HCT116 (cell line): Measurements from ENCODE around the gene NARF. TPM values are rescaled to one million over a fixed set of nuclear protein-coding genes. Genes with fewer than 3 reads are reported as not detected.

Experiments used
- ATAC-seq: fragments of 200-7000 bp; cut with Tn5 transposase; 2 replicates; pipeline ENCODE4 v1.9.1; 2020; ENCODE audit warnings: mild to moderate bottlenecking, moderate library complexity
- BruUV-seq: library from RNA; stranded (reverse); fragments of 400-500 nt; replicated peaks from 2 replicates; lab custom pipeline; 2021; lab: Mats Ljungman, UMichigan
- CTCF ChIA-PET: fragments of 300-600 bp; sonication (Branson Sonifier 250); formaldehyde crosslinking; loops from one replicate; lab custom pipeline; 2021; ENCODE audit warnings: antibody characterized with exemption; lab: Charles Lee
- POLR2A ChIA-PET: fragments of 300-600, 350-600 bp; sonication (Branson Sonifier 250); formaldehyde crosslinking; loops from one replicate; lab custom pipeline; 2021; ENCODE audit warnings: antibody characterized with exemption; lab: Charles Lee
- RAD21 ChIA-PET, 2 experiments: fragments of 300-600 bp; sonication (Branson Sonifier 250); formaldehyde crosslinking; loops; one replicate each; lab custom pipeline; 2023; ENCODE audit warnings: low total read pairs in 2 of 2; ENCODE audit not compliant: uncharacterized antibody in 2 of 2, unreplicated experiment in 2 of 2, low non-redundant PET in 1 of 2; lab: Charles Lee
- DNase-seq: peaks from one replicate; pipeline ENCODE4 v3.0.0-alpha.2; 2010; ENCODE audit warnings: low read depth, low spot score
- H2AFZ ChIP-seq: fragments of 200-600 bp; shearing (Covaris generic), sonication (generic); 2 replicates; pipeline ENCODE4 v1.6.1; 2017; ENCODE audit warnings: low read depth, mixed run types, mixed read lengths, antibody characterized with exemption, low read length; ENCODE audit not compliant: poor library complexity, severe bottlenecking
- H3K27ac ChIP-seq: 2 replicates; pipeline ENCODE4 v1.5.1; 2012; ENCODE audit warnings: low read depth, low read length
- H3K27me3 ChIP-seq: fragments of 200-600 bp; sonication (generic); 2 replicates; pipeline ENCODE4 v1.6.1; 2016; ENCODE audit warnings: mixed run types, low read length, mixed read lengths; ENCODE audit not compliant: insufficient read depth
- H3K36me3 ChIP-seq, 2 experiments: fragments of 200-500 bp in 1 of 2; fragments of 200-600 bp in 1 of 2; sonication (Bioruptor generic) in 1 of 2; sonication (generic) in 1 of 2; 2 replicates each; pipeline versions ENCODE4 v1.5.1 to v1.6.1; 2014 to 2016; ENCODE audit warnings: low read length in 2 of 2, inconsistent platforms in 1 of 2, mixed read lengths in 1 of 2, mixed run types in 1 of 2; ENCODE audit not compliant: insufficient read depth in 2 of 2, control insufficient read depth in 1 of 2
- H3K4me1 ChIP-seq, 2 experiments: fragments of 200-600 bp in 1 of 2; sonication (generic) in 1 of 2; 2 replicates each; pipeline versions ENCODE4 v1.5.1 to v1.6.1; 2012 to 2017; ENCODE audit warnings: low read length in 2 of 2, inconsistent platforms in 1 of 2, mild to moderate bottlenecking in 1 of 2, mixed read lengths in 1 of 2, mixed run types in 1 of 2, moderate library complexity in 1 of 2; ENCODE audit not compliant: insufficient read depth in 2 of 2, control insufficient read depth in 1 of 2
- H3K4me2 ChIP-seq: fragments of 200-600 bp; sonication (generic); 2 replicates; pipeline ENCODE4 v1.6.1; 2017; ENCODE audit warnings: mixed run types, low read length, mixed read lengths
- H3K4me3 ChIP-seq, 2 experiments: fragments of 200-600 bp in 1 of 2; sonication (generic) in 1 of 2; replicated peaks in 1 of 2; 2 replicates each; pipeline ENCODE4 v1.5.1; 2011 to 2016; ENCODE audit warnings: low read length in 2 of 2, control low read depth in 1 of 2, low read depth in 1 of 2, mild to moderate bottlenecking in 1 of 2, mixed read lengths in 1 of 2, mixed run types in 1 of 2
- H3K79me2 ChIP-seq: fragments of 200-600 bp; sonication (generic); 2 replicates; pipeline ENCODE4 v1.6.1; 2017; ENCODE audit warnings: mild to moderate bottlenecking, mixed run types, low read length, moderate library complexity, mixed read lengths; ENCODE audit not compliant: insufficient read depth
- H3K9ac ChIP-seq: fragments of 200-600 bp; sonication (generic); 2 replicates; pipeline ENCODE4 v1.6.1; 2016; ENCODE audit warnings: low read length, mixed read lengths
- H3K9me2 ChIP-seq: fragments of 200-600 bp; sonication (generic), shearing (Covaris generic); 2 replicates; pipeline ENCODE4 v1.6.1; 2017; ENCODE audit warnings: mixed run types, mild to moderate bottlenecking, moderate library complexity; ENCODE audit not compliant: insufficient read depth
- H3K9me3 ChIP-seq, 2 experiments: fragments of 200-500 bp in 1 of 2; fragments of 200-600 bp in 1 of 2; sonication (Bioruptor generic) in 1 of 2; sonication (generic) in 1 of 2; 2 replicates each; pipeline ENCODE4 v1.6.1; 2014 to 2017; ENCODE audit warnings: low read length in 2 of 2, mixed read lengths in 2 of 2, inconsistent platforms in 1 of 2, low read depth in 1 of 2, mild to moderate bottlenecking in 1 of 2, mixed run types in 1 of 2, moderate library complexity in 1 of 2; ENCODE audit not compliant: control insufficient read depth in 1 of 2, insufficient read depth in 1 of 2
- H4K20me1 ChIP-seq: fragments of 200-600 bp; sonication (generic), shearing (Covaris generic); 2 replicates; pipeline ENCODE4 v1.6.1; 2017; ENCODE audit warnings: mixed run types, mild to moderate bottlenecking, moderate library complexity; ENCODE audit not compliant: insufficient read depth
- CBX3 ChIP-seq: IDR thresholded peaks from 2 replicates; pipeline ENCODE4 v1.6.1; 2012; ENCODE audit warnings: low read depth
- CEBPB ChIP-seq: IDR thresholded peaks from 2 replicates; pipeline ENCODE4 v1.6.1; 2012; ENCODE audit warnings: low read depth
- EGR1 ChIP-seq: IDR thresholded peaks from 2 replicates; pipeline ENCODE4 v1.6.1; 2012; ENCODE audit warnings: low read depth
- ELF1 ChIP-seq: IDR thresholded peaks from 2 replicates; pipeline ENCODE4 v1.6.1; 2012; ENCODE audit warnings: low read depth, borderline replicate concordance
- EZH2 ChIP-seq: fragments of 200-600 bp; sonication (generic); IDR thresholded peaks from 2 replicates; pipeline ENCODE4 v1.6.1; 2017; ENCODE audit warnings: antibody characterized with exemption, mixed run types
- FOSL1 ChIP-seq: IDR thresholded peaks from 2 replicates; pipeline ENCODE4 v1.6.1; 2012; ENCODE audit warnings: low read depth
- POLR2A ChIP-seq: IDR thresholded peaks from 2 replicates; pipeline ENCODE4 v1.7.0; 2011; ENCODE audit warnings: borderline replicate concordance; ENCODE audit not compliant: insufficient read depth, insufficient read length; ENCODE audit errors: extremely low read depth
- POLR2AphosphoS5 ChIP-seq: IDR thresholded peaks from 2 replicates; pipeline ENCODE4 v1.6.1; 2011; ENCODE audit warnings: mild to moderate bottlenecking, low read depth, low read length, moderate library complexity
- RAD21 ChIP-seq: IDR thresholded peaks from 2 replicates; pipeline ENCODE4 v1.6.1; 2012; ENCODE audit warnings: low read depth, mild to moderate bottlenecking
- SRF ChIP-seq: IDR thresholded peaks from 2 replicates; pipeline ENCODE4 v1.6.1; 2012; ENCODE audit warnings: low read depth
- ZFX ChIP-seq: fragments of 450-650 bp; IDR thresholded peaks from 2 replicates; pipeline ENCODE4 v1.6.1; 2017
- ZNF274 ChIP-seq: fragments of 200-500 bp; sonication (Bioruptor generic); IDR thresholded peaks from 2 replicates; pipeline ENCODE4 v1.6.1; 2014; ENCODE audit warnings: mild to moderate bottlenecking, low read depth, low read length, inconsistent platforms
- intact Hi-C: fragments of 100-400 bp; cut with micrococcal nuclease; formaldehyde crosslinking; loops from 2 replicates; pipeline ENCODE4 v1.10.0; 2022
- total RNA-seq: library from RNA; stranded (reverse); gene quantifications from one replicate; pipeline ENCODE4 v1.2.1, GENCODE V29; 2021; ENCODE audit not compliant: unreplicated experiment
- TF ChIP-seq, protein P1 (sequence below): IDR thresholded peaks from 2 replicates; pipeline ENCODE4 v1.6.1; 2012

Gene NARF
- total RNA-seq, 1 experiment from 2014 or later = 91.8 TPM

GRCh38 chr17:82440469-82440981 lies 18.0 kb upstream of the NARF start:
- Histone ChIP-seq H3K4me2 (no peak overlapping the region), H3K9me3 (no peaks in the 10 kb centered on the region), H3K9ac (no peak overlapping the region), H3K36me3 (0 out of 4 replicates have a peak, but pooled peaks cover 0 to 12% of the 10 kb centered on the region in 2 experiments), H3K4me3 (no peak overlapping the region), H3K9me2 (no peaks in the 10 kb centered on the region), H3K79me2 (no peaks in the 10 kb centered on the region)
- ChIA-PET RAD21 (no interaction called here), CTCF (interaction anchor here (0.6 kb wide), 1 partner anchor 14 kb away, joined by 4 read pairs; no protein-coding TSS in a partner anchor)
- DNase-seq = no peak
- no peak for TF ChIP-seq ZFX
- no peak for TF ChIP-seq CEBPB
- TF ChIP-seq EZH2 = no peak
- TF ChIP-seq ELF1 = no peak
- TF ChIP-seq ZNF274 = no peak
- no peak for TF ChIP-seq EGR1
- TF ChIP-seq FOSL1 = no peak
- no peak for TF ChIP-seq POLR2A
- TF ChIP-seq RAD21 = no peak
- TF ChIP-seq, all 23 proteins: peak for 0
- H3K4me1 ChIP-seq = no peaks in the 10 kb centered on the region
- H3K27ac ChIP-seq = no peak overlapping the region
- POLR2A ChIA-PET = interaction anchor here (0.6 to 1.7 kb wide), 2 partner anchors 11 to 106 kb away, joined by 3 to 4 read pairs; no protein-coding TSS in a partner anchor
- H3K27me3 ChIP-seq = no peaks in the 10 kb centered on the region
- BruUV-seq = no TSS peak
- no peak overlapping the region for H2AFZ ChIP-seq
- intact Hi-C loops = no loop called here
- H4K20me1 ChIP-seq = no peaks in the 10 kb centered on the region
- no peak for ATAC-seq

GRCh38 chr17:82440991-82441627 lies 17.4 kb upstream of the NARF start:
- Histone ChIP-seq H3K4me1 (no peaks in the 10 kb centered on the region), H3K27me3 (no peaks in the 10 kb centered on the region), H3K9me3 (no peaks in the 10 kb centered on the region), H3K4me3 (no peak overlapping the region), H3K27ac (no peak overlapping the region), H3K36me3 (0 out of 4 replicates have a peak, but pooled peaks cover 0 to 12% of the 10 kb centered on the region in 2 experiments), H3K9me2 (no peaks in the 10 kb centered on the region), H4K20me1 (no peaks in the 10 kb centered on the region), H3K79me2 (no peaks in the 10 kb centered on the region), H3K9ac (no peak overlapping the region), H2AFZ (no peak overlapping the region), H3K4me2 (no peak overlapping the region)
- POLR2A ChIA-PET = interaction anchor here (1.7 kb wide), 1 partner anchor 10 kb away, joined by 4 read pairs; no protein-coding TSS in a partner anchor
- BruUV-seq = no TSS peak
- ATAC-seq = 0 out of 2 replicates have a peak, but pooled peaks have one; percentile 1
- TF ChIP-seq EZH2 (no peak), EGR1 (no peak), POLR2A (no peak), SRF (no peak), POLR2AphosphoS5 (no peak), CEBPB (no peak), CBX3 (no peak)
- TF ChIP-seq, protein P1, sequence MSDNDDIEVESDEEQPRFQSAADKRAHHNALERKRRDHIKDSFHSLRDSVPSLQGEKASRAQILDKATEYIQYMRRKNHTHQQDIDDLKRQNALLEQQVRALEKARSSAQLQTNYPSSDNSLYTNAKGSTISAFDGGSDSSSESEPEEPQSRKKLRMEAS = no peak
- intact Hi-C loops = no loop called here
- no peak for DNase-seq
- RAD21 ChIA-PET = no interaction called here
- CTCF ChIA-PET = interaction anchor here (0.6 kb wide), 1 partner anchor 15 kb away, joined by 4 read pairs; no protein-coding TSS in a partner anchor
